M059J (cell line): ENCODE measurements around the gene DDX10. TPM values are rescaled to one million over a fixed set of nuclear protein-coding genes. Genes with fewer than 3 reads are reported as not detected.
A peak's percentile ranks its signal among the peaks of the same experiment; 100 is the strongest.

Experiments used
- DNase-seq: peaks from one replicate; pipeline ENCODE4 v3.0.0-alpha.2; 2012; ENCODE audit warnings: low read depth
- total RNA-seq: library from RNA; depleted of rRNA; stranded (reverse); fragments of >200 nt; shearing (Covaris generic); gene quantifications from 2 replicates; pipeline ENCODE4 v1.2.3, GENCODE V29; 2014

The DDX10 gene
- total RNA-seq, 1 experiment from 2014 or later, result 43.0 TPM

DNA sequence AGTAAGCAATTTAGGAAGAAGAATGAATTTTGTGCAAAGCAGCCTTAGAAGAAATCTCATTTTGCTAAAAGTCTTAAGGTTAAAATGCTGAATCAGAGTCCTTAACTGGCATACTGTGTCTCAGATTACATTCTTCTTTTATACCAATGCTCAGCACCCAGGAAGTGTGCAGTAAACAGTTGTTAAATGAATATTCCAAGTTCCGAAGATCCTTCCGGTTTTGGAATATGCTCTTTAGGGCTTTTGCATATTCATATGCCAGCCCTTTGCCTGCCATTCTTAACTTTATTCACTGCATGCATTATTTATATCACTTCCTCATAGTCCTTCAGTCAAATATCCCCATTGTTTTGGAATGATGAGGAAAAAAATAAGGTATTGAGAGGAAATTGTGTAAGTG lies 242.0 kb downstream of the DDX10 start:
- peak; percentile 69 for DNase-seq

DNA sequence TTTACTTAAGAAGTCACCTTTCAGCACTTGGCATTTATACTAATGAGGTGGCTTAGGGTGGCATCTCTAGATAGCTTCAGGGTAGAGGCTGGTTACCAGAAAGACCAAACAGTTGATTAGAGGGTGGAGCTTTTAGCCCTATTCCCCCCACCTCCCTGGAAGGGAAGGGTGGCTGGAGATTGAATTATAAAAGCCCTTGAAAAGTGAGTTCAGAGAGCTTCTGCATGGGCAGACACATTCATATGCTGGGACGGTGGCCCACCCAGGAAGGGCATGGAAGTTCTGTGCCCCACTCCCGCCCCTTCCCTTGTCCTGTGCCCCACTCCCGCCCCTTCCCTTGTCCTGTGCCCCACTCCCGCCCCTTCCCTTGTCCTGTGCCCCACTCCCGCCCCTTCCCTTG lies 244.2 kb downstream of the DDX10 start:
- DNase-seq, result no peak

DNA sequence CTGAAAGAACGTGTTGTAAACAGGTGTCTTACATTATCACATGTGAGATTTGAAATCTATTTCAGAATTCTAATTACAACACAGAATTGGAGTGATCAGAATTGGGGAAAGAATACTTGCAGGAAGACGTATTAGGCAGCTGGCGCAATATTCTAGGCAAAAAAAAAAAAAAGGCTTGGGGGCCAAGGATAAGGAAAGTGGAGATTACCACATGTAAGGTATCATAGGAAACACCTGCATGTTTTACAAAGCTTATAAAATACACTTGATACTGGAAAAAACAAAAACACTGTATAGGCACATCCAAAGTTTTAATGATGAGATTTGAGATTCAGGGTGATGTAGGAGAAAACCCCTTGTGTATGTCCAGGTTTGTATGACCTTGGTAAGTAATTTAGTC lies 245.1 kb downstream of the DDX10 start:
- DNase-seq, result no peak

DNA sequence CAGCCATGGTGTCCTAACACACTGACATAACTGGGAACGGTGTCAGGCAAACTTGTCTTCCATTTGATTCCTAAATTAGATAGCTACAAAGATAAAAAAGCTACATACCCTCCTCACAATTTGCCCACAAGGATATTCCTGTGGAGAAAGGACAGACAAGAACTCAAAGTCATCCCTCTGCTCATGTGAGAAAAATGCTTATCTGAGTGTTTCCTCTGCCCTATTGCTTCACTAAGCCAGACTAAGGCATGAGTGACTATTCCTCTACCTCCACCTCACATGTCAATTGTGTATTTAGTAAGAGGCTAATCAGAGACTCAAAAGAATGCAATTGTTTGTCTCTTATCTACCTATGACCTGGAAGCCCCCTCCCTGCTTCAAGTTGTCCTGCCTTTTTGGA lies 247.7 kb downstream of the DDX10 start:
- DNase-seq, result peak; percentile 31

- DNase-seq, result no peak
Measured at GRCh38 chr11:108913204-108913603, 248.3 kb downstream of the DDX10 start.

DNA sequence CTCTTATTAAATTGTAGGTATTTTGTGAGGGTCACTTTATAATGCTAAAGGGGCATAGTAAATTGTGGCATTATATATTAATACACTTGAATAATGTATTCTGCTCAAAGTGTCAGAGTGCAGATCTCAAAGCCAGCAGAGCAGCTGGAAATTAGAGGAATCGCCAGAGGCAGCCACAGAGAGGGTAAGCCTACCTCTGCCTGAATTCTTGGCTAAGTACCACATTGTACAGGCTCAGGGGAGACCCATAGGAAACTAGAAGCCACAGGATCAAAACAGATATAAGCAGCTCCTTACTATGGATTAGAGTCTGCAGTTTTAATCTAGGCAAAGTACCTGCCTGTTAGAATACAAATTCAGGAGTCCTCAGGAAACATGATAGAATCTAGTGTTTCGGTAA lies 249.3 kb downstream of the DDX10 start:
- DNase-seq, result peak; percentile 30

DNA sequence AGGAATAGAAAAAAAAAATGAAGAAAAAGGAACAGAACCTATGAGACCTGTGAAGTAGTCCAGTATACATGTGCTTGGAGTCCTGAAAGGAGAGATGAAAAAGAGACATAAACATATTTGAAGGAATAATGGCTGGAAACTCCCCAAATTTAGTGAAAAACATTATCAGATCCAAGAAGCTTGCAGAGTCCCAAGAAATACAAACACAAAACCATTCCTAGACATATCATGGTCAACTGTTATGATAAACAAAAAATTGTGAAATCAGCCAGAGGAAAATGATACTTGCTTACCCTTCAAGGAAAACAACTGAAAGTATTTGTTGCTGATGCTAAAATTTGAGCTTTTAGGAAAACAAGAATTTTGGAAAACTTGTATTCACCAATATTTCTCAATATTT lies 250.1 kb downstream of the DDX10 start:
- DNase-seq, result peak; percentile 51

DNA sequence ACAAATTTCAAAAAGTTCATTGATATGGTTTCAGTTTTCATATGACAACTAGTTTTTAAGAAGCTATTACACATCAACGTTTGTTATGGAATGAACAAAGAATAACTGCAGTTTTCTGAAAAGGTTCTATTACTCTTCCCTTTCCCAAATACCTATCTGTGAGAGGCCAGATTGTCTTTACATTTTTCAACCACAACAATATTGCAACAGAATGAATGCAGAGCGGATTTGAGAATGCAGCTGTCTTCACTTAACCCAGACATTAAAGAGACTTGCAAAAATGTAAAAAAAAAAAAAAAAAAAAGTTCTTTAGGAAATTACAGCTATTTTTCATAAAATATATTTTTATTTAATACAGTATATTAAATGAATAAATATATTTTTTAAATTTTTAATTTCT lies 250.8 kb downstream of the DDX10 start:
- DNase-seq, result no peak

DNA sequence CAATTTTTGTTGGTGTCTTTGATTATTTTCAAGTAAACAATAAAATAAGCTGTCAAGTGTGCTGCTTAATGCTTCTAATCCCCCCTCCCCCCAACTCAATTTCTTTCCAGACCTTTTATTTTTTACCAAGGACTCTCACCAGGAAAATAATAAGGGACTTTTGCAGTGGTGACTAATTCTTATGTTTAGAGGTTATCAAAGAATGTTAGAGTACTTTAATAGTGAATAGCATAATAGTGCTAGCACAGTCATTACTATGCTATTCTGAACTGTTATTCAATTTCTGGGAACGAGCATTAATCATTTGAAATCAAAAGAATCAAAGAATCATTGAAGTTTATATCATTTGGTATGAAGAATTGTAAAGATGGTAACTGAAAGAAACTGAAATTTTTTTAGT lies 251.4 kb downstream of the DDX10 start:
- peak; percentile 72 for DNase-seq

DNA sequence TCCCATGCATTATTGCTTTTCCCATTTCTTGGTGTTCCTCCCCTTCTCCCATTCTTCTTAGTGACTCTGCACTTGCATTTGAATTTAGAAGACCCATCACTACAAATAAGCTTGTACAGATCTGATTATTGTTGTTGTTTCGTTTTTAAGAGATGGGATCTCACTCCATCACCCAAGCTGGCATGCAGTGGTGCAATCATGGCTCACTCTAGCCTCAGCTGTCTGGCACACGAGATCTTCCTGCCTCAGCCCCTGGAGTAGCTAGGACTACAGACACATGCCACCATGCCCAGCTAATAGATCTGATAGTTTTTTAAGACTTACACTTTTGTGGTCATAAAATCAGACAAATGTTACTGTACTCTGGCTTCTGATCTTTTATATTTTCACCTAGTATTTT lies 252.1 kb downstream of the DDX10 start:
- DNase-seq, result peak; percentile 49

DNA sequence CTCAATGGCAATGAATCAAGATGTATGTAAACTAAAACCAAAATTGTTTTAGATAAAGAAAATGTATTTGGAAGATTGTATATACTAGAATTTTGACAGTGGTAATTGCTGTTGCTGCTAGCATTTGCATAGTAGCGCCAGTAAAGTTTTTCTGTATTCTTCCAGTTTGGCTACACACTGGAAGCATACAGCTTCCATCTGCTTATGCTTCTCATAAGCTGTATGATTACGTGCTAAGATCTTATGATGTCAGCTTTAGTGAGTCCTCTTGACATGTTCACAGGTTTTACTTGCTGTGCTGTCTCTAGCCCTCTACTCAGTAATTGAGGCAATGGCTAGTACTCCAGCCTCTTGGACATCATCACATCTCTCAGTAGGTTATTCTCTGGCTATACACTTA lies 256.3 kb downstream of the DDX10 start:
- no peak for DNase-seq

- peak; percentile 21 for DNase-seq
Measured at GRCh38 chr11:108922241-108922640, 257.4 kb downstream of the DDX10 start.

DNA sequence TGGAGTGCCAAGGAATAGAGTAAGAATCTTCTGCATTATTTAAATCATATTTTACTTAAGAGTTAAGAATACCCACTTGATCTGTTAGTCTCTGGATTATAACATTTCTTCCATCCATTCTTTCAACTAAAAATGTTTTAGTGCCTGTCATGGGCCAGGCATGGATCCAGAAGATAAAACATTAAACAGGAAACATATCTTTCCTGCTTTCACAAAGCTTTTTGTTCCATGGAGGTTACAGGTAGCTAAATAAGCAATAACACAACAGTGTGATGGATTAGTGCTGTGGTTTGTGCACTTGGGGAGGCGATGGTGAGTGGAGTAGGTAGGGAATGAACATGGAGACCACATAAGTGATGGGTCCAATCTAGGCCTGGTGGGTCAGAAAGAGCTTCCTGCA lies 258.5 kb downstream of the DDX10 start:
- DNase-seq, result no peak

DNA sequence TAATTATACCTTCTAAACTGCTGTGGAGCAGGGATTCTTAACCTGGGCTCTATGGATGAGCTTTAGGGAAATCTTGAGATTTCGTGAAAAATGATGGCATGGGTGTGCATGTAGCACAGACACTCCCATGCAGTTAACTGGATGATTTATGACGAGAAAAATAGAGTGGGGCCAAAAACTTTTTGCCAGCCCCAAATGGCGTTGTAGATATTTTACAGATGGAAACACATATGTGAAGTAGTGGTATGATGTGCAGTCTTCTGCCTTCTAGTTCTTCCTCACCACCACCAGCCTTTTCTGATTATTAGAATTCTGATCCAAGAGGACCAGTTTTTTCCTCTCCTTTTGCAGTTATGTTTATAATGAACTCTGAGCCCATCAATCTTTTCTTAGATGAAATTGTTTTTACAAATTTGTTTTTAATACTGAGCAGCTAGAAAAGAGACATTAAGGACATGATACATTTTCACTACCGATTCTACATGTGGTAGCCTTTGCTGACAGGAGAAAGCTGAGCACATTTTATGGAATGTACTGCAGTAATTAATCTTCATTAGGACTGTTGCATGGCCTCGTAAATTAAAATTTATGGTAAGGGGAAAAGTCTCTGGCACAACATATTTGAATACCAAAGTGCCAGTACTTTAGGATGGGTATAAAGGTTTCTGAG lies 261.4 kb downstream of the DDX10 start:
- DNase-seq, result no peak

GRCh38 chr11:108926841-108927577 lies 262.1 kb downstream of the DDX10 start:
- no peak for DNase-seq

DNA sequence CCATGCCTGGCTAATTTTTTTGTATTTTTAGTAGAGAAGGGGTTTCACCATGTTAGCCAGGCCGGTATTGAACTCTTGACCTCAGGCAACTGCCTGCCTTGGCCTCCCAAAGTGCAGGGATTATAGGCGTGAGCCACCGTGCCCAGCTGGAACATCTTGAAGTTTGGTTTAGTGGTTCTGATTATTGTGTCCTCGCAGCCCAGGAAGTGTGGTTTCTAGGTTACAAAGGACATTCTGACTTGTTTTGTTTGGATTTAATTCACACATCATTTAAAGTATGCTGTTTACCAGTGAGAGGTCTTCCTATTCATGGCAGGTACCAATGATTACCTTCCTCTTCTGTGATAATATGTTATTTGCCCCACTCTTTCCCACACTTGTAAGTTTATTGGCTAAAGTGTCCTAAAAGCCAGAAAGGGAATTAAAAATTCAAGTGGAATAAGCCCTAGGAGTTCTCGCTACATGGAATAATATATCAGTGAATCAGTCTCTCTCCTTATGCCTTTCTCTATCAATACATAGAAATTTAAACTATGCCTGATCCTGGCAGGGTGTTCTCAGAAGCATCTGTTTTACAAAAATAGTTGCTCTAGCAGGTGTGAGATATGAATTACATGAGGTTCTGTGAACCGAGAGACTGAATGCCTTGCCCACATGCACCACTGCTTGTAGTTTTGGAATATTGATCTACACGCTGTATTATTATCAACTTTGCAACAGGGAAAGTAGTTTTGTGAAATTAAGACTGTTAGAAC lies 263.1 kb downstream of the DDX10 start:
- DNase-seq, result peak; percentile 55

GRCh38 chr11:108929241-108929640 lies 264.4 kb downstream of the DDX10 start:
- DNase-seq, result peak; percentile 94

DNA sequence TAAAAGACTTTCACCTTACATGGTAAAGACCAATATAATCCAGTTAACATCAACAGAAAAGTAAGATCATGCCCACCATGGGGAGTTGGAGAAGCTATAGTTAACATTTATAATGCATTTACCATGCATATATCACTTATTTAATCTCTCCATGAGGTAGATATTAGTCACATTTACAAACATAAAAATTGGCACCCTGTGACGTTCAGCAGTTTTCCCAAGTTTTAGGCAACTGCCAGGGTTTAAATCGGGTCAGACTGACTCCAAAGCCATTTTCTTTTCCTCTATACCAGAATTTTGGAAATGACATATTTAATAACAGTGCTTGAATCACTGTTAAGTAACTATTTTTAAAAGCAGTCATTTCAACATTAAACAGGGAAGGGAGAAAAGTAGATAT lies 266.3 kb downstream of the DDX10 start:
- DNase-seq, result no peak

GRCh38 chr11:108933630-108934029 lies 268.8 kb downstream of the DDX10 start:
- DNase-seq, result peak; percentile 66

DNA sequence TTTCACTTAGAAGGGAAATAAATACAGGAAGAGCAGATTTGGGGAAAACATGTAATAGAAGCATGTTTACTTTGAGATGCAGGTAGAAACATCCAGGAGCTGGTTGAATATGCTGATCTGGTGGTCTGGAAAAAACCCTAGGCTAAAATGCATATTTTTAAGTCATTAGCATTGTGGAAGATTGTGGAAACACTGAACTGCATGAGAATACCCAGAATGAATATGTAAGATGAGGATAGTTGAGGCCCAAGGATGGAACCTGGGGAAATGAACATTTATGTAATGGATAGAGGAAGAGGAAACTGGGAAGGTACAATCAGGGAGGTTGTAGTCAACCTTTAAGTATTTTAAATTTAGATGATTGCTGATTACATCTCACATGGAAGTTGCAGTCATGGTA lies 269.4 kb downstream of the DDX10 start:
- DNase-seq, result no peak

- no peak for DNase-seq
Measured at GRCh38 chr11:108934696-108935095, 269.8 kb downstream of the DDX10 start.

- DNase-seq, result no peak
Measured at GRCh38 chr11:108937746-108938145, 272.9 kb downstream of the DDX10 start.

- DNase-seq, result peak; percentile 61
Measured at GRCh38 chr11:108938604-108939003, 273.7 kb downstream of the DDX10 start.
